ENCODE measurements around the gene CABS1. TPM values are rescaled to one million over a fixed set of nuclear protein-coding genes. Genes with fewer than 3 reads are reported as not detected.

The CABS1 gene
- total RNA-seq (2022; extraction: Qiagen RNA extraction), result not detected in 5 replicates

DNA sequence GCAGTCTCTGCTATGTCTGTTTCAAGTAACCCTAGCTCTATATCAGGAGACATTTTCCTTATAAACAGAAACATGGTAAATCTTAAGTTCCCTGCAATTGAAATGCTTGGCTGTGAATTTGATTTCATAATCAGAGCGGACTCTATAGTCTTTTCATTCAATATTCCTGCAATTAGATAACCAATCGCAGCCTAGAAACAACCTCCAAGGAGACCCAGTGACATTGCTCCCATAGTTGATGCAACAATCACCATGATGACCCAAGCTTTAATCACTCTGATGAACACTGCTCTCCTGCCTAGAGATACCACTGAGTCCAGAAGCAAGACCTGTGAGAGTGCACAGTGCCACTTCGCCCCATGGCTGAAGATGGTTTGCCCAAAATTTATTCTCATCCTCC, at the start of gene CABS1:
CABS1 (plus strand) TSS at position 301 of the 400 bp plus-strand sequence; CDS start at position 360, 59 bp downstream.

DNA sequence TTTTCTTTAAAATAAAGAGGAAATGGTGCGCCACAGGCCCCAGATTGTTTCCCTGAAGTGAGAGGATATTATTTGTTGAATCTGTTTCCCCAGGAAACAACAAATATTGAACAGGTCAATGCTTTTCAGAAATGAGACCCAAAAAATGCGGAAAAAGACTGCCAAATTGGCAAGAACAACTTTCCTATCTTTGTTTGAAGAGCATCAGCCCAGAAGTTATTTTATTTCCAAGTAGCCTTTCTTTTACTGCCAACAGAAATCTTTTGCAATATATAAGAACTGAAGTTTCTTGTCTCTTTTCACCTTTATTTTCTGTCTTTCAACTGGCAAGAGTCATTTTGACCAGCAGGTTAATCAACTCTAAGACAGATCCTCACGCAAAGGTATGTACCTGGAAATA, 25.7 kb downstream of the CABS1 start, which contains the start of gene SMR3A:
SMR3A (plus strand) TSS at position 301 of the 400 bp plus-strand sequence. CDS start 1,356 bp downstream, outside the sequence.

DNA sequence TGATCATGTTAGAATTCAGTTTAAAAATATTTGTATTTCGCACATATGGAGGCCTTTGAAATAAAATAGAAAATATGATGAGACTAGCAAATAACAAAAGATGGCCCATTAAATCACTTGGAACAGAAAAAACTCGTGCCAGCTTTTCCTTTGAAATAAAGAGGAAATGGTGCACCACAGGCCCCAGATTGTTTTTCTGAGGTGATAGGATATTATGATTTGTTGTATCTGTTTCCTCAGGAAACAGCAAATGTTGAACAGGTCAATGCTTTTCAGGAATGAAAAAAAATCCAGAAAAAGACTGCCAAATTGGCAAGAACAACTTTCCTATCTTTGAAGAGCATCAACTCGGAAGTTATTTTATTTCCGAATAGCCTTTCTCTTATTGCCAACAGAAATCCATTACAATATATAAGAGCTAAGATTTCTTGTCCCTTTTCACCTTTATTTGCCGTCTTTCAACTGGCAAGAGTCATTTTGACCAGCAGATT, 48.0 kb downstream of the CABS1 start, which contains the start of gene SMR3B:
SMR3B (plus strand) TSS at position 441 of the 491 bp plus-strand sequence. CDS start 1,380 bp downstream, outside the sequence.

Other genes starting within 250 kb of the CABS1 start
- gene PRR27, start 180.7 kb upstream of the CABS1 start, total RNA-seq (2022; extraction: Qiagen RNA extraction), result not detected in 5 replicates
- gene ODAM, start 139.3 kb upstream of the CABS1 start, total RNA-seq (2022; extraction: Qiagen RNA extraction), result not detected in 5 replicates
- not detected in 5 replicates for gene FDCSP, start 108.9 kb upstream of the CABS1 start, total RNA-seq (2022; extraction: Qiagen RNA extraction)
- gene CSN3, start 92.4 kb upstream of the CABS1 start, total RNA-seq (2022; extraction: Qiagen RNA extraction), result not detected in 5 replicates
- gene SMR3A, start 25.8 kb downstream of the CABS1 start, total RNA-seq (2022; extraction: Qiagen RNA extraction), result not detected in 5 replicates
- not detected in 5 replicates for gene SMR3B, start 48.1 kb downstream of the CABS1 start, total RNA-seq (2022; extraction: Qiagen RNA extraction)
- not detected in 5 replicates for gene OPRPN, start 63.0 kb downstream of the CABS1 start, total RNA-seq (2022; extraction: Qiagen RNA extraction)
- not detected in 5 replicates for gene MUC7, start 137.2 kb downstream of the CABS1 start, total RNA-seq (2022; extraction: Qiagen RNA extraction)
- gene AMTN, start 183.6 kb downstream of the CABS1 start, total RNA-seq (2022; extraction: Qiagen RNA extraction), result not detected in 5 replicates

Measured in A549 treated with Hydrocortisone at 1 μM for 4 hours (cell line).